ENCODE measurements around the gene MRPL53.
"Not testable (repeated sequence)": the region's sequence is repeated elsewhere in the genome, so short reads cannot be mapped to it uniquely, and the experiment has no call there.

MRPL53 gene

GRCh38 chr2:74502147-74502719, 29.8 kb upstream of the MRPL53 start:
- DNase-seq: no peak

- no peak for DNase-seq
These were observed 29.0 kb upstream of the MRPL53 start for GRCh38 chr2:74501335-74502071.

GRCh38 chr2:74500578-74500946, 28.1 kb upstream of the MRPL53 start:
- DNase-seq: no peak

GRCh38 chr2:74499940-74500577, 27.6 kb upstream of the MRPL53 start:
- no peak for DNase-seq

- DNase-seq: no peak
These were observed 26.9 kb upstream of the MRPL53 start, which contains the start of gene LBX2 for GRCh38 chr2:74499267-74499939. LBX2 (minus strand) TSS chr2:74499603; CDS start chr2:74499537, 66 bp downstream.

GRCh38 chr2:74498500-74499266, 26.2 kb upstream of the MRPL53 start:
- no peak for DNase-seq

- DNase-seq: no peak
These were observed 25.5 kb upstream of the MRPL53 start for GRCh38 chr2:74497777-74498499.

GRCh38 chr2:74496997-74497776, 24.7 kb upstream of the MRPL53 start:
- DNase-seq: no peak

GRCh38 chr2:74495440-74495839, 23.0 kb upstream of the MRPL53 start:
- no peak for DNase-seq

- no peak for DNase-seq
These were observed 21.1 kb upstream of the MRPL53 start for GRCh38 chr2:74493546-74493945.

GRCh38 chr2:74491648-74492544, 19.4 kb upstream of the MRPL53 start:
- DNase-seq: no peak

- no peak for DNase-seq
These were observed 17.4 kb upstream of the MRPL53 start for GRCh38 chr2:74489906-74490305.

- DNase-seq: no peak
These were observed 16.4 kb upstream of the MRPL53 start for GRCh38 chr2:74488643-74489481.

GRCh38 chr2:74486141-74486540, 13.7 kb upstream of the MRPL53 start:
- no peak for DNase-seq

- DNase-seq: not testable (repeated sequence)
These were observed 11.2 kb upstream of the MRPL53 start for GRCh38 chr2:74483675-74484164.

- peak; percentile 85 for DNase-seq
These were observed 10.6 kb upstream of the MRPL53 start, which contains the start of the genes CCDC142 and TTC31 for GRCh38 chr2:74482801-74483674. CCDC142 (minus strand) TSS chr2:74482998; CDS start chr2:74482837, 161 bp downstream. TTC31 (plus strand) TSS chr2:74483081; CDS start chr2:74483096, 15 bp downstream.

- no peak for DNase-seq
These were observed 9.7 kb upstream of the MRPL53 start for GRCh38 chr2:74481961-74482800.

Data from NCI-H524 treated with DMSO at 0.1 percent for 48 hours (cell line).